Mononuclear cell (primary cell): ENCODE data around the gene MTTP. TPM values are rescaled to one million over a fixed set of nuclear protein-coding genes. Genes with fewer than 3 reads are reported as not detected.

Source experiments
- H3K27me3 ChIP-seq: 2 replicates; pipeline ENCODE4 v1.6.0; 2011; ENCODE audit warnings: low read length, control low read depth; ENCODE audit not compliant: insufficient read depth
- H3K4me1 ChIP-seq: 2 replicates; pipeline ENCODE4 v1.5.1; 2011; ENCODE audit warnings: mild to moderate bottlenecking, low read length, control low read depth; ENCODE audit not compliant: insufficient read depth
- H3K4me3 ChIP-seq: 2 replicates; pipeline ENCODE4 v1.5.1; 2011; ENCODE audit warnings: mild to moderate bottlenecking, low read length, moderate library complexity
- H3K9me3 ChIP-seq: 2 replicates; pipeline ENCODE4 v1.5.1; 2011; ENCODE audit warnings: low read depth, mild to moderate bottlenecking, control low read depth, low read length
- total RNA-seq: library from RNA; depleted of rRNA; stranded (reverse); fragments of >200 nt; gene quantifications from one replicate; pipeline ENCODE4 v1.2.3, GENCODE V29; 2012

Gene MTTP
- total RNA-seq, 1 donor: 0.63 TPM

DNA sequence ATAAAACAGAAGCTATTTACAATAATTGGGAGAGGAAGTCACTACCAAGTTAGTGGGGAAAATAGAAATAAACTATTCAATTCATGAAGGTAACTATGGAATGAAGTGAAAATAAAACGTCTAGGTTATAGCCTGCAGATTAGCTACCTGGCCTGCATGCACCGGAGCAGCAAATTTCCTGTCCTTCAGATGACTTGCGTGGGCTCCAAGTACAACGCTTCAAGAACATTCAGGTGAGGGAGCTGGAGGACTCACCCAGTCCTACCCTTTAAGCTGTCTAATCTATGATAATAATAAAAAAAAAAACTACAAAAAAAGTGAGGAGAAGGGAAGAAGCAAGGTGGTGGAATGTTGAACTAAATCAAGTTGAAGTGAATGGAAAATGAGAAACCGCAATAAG lies 69.8 kb downstream of the MTTP start:
- no peak overlapping the region for H3K4me3 ChIP-seq

DNA sequence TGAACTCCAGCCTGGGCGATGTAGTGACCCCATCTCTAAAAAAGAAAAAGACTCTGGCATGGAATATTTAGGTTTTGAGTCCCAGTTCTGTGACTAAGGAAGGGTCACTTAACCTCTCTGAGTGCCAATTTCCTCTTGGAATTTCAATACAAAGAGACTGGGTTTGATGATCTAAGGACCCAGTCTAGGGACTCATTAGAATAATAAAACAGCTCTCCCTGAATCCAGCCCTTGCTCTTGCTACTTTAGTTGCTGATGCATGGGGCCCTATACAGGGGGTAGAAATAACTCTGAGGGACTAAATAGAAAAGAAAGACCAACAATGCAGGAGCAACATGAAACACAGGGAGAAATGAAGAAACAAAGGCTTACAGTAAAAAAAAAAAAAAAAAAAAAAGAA lies 70.4 kb downstream of the MTTP start:
- H3K27me3 ChIP-seq: no peaks in the 10 kb centered on the region
- H3K4me3 ChIP-seq: no peak overlapping the region
- no peaks in the 10 kb centered on the region for H3K9me3 ChIP-seq
- H3K4me1 ChIP-seq: no peaks in the 10 kb centered on the region

More for the DNA sequence above, 69.8 kb downstream of the MTTP start:
- Histone ChIP-seq H3K27me3 (no peaks in the 10 kb centered on the region), H3K9me3 (no peaks in the 10 kb centered on the region), H3K4me1 (no peaks in the 10 kb centered on the region)

DNA sequence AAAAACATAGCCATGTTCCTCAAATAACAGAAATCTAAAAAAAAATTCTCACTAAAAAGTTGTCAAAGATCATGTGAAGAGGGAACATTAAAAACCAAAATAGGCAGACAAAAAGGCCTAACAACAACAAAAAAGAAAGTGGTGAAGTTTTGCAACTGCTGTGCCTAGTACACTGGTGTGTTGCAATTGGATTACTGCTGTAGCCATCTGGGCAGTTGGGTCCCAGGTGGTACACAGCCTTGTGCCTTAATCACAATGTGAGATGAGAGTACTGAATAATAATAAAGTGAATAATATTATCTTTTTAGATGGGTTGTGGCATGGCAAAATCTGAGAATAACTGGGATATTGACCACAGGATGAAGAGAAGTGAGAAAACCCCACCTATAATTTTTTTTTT lies 71.0 kb downstream of the MTTP start:
- Histone ChIP-seq H3K9me3 (no peaks in the 10 kb centered on the region), H3K4me1 (no peaks in the 10 kb centered on the region), H3K27me3 (no peaks in the 10 kb centered on the region), H3K4me3 (no peak overlapping the region)

DNA sequence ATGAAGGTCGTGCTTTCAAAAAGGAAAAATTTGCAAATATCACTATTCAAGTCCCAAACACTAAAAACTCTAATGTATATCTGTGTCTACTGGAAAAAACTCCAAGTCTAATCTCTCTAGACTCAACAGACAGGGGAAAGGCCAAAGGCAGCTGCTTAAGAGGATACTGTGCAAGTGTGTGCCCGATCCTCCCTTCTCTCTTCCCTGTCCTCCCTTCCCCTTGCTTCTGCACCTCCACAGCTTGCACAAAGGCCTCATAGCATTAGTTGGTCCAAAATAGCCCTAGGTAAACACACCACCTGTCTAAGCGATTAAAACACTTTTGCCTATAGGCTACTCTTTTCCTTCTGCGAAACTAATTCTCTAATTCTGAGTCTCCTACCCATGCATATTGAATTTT lies 72.4 kb downstream of the MTTP start:
- Histone ChIP-seq H3K27me3 (no peaks in the 10 kb centered on the region), H3K9me3 (no peaks in the 10 kb centered on the region)

DNA sequence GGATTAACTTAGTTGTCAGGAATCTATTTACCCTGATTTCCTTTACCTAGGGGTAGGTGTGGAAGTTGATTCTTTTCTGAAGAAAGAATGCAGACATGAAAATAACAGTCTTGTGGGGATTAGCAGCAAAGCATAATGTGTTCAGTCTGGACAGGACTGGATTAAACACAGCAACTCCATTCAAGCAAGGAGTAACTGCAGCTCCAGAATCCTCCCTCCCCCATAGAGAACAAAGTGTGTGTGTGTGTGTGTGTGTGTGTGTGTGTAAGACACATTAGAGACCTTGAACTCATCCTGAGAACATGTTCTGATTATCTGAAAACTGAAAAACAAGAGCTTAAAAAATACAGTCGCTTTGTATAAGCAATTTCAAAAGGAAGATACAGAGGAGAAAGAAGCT lies 73.7 kb downstream of the MTTP start:
- Histone ChIP-seq H3K9me3 (no peaks in the 10 kb centered on the region), H3K27me3 (no peaks in the 10 kb centered on the region), H3K4me3 (no peak overlapping the region), H3K4me1 (no peaks in the 10 kb centered on the region)

More for the DNA sequence above, 72.4 kb downstream of the MTTP start:
- H3K4me1 ChIP-seq: no peaks in the 10 kb centered on the region
- no peak overlapping the region for H3K4me3 ChIP-seq

DNA sequence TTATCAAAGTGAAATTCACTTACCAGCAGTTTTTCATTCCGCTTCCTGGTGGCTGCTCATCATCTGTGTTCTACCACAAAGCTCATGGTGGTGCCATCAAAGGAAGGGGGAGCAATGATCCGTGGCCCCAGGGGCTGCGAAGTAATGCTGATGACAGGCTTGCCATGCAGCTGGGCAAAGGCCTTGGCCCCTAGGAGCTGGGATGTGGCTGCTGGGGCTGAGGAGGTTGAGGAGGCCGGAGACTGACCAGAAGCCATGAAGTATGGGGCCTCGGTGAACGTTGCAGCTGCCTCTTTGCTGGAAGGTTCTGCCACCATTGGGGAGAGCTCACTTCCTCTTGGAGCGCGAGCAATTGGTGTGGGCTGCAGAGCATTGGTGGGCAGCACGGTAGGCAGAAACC lies 74.6 kb downstream of the MTTP start:
- no peaks in the 10 kb centered on the region for H3K9me3 ChIP-seq
- H3K27me3 ChIP-seq: no peaks in the 10 kb centered on the region
- H3K4me3 ChIP-seq: no peak overlapping the region
- no peaks in the 10 kb centered on the region for H3K4me1 ChIP-seq

DNA sequence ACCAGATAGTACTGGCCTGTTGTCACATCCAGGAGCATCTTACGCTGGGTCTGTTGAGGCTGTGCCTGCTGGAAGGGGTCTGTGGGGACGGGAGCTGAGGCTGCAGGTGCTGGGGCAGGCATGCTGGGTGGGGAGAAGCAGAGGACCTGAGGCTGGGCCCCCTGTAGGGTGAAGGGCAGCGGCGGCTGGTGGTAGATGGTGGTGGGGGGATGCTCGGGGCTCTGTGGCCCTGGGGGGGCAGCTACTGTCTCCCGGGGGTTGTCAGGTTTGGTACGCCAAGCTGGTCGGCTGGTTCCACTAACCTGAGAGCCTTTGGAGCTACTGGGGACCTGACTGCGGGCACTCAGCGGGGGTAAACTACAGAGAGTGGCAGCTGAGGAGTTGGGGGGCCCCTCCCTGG lies 75.2 kb downstream of the MTTP start:
- H3K4me1 ChIP-seq: no peaks in the 10 kb centered on the region
- no peak overlapping the region for H3K4me3 ChIP-seq
- no peaks in the 10 kb centered on the region for H3K27me3 ChIP-seq
- H3K9me3 ChIP-seq: no peaks in the 10 kb centered on the region

DNA sequence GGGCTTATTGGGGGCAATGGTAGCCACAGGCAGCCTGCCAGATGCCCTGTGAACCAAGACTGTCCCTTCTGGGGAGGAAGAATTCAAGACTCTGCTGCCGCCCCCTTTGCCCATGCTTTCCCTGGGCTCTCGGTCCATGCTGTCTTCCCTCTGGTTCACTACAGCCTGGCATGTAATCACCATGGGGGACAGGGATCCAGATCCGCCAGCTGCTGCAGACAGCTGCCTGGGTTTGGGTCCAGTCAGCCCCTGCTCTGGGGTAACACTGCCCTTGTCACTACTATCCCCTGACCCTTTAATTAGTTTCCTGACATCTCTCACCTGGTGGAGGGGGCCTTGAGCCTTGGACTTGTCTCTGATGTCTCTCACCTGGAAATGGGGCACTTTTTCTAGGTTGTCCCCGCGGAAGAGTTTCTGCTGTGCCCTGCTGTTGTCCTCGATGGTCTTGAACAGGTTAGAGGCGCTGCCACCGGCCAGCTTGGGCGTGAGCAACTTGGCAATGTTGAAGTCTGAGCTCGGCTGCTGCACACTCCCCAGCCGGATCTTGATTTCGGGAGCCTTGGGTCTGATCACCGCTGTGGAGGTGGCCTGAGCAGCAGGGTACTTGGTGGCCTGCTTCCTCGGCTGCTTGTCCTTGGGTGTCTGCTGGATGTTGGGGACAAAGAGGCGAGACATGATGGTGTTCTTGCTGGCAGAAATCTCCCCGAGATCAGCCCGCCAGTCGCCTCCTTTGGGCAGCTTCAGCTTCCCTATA lies 76.6 kb downstream of the MTTP start:
- Histone ChIP-seq H3K4me1 (no peaks in the 10 kb centered on the region), H3K4me3 (no peak overlapping the region), H3K9me3 (no peaks in the 10 kb centered on the region), H3K27me3 (no peaks in the 10 kb centered on the region)

DNA sequence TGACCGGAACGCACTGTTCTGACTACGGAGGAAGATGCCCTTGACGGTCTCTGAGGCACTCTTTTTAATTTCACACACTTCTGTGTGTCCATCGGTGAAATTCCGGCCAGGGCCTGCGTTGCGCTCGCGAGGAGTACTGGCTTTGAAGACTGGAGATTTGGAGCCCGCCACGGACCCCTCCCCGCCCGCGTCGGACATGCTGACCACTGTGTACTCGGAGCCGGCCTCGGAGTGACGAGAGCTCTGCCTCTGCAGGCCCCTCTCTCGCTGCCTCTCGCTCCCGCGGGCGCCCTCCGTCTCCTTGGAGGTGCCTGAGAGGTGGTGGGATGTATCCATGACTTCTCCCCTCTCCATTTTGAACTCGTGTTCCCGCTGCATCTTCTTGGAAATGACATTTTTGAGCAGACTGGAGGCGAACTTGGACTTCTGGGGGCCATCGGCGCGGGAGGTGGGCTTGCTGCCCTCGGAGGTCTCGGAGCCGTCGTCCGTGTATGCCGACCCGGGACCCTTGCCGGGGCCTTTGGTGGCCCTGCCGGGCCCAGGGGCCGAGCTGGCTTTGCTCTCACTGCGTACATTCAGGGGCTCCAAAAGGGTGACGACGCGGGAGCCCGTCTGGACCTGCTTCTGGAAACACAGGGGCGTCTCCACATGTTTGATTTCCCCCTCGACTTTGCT lies 77.3 kb downstream of the MTTP start:
- no peaks in the 10 kb centered on the region for H3K9me3 ChIP-seq
- no peaks in the 10 kb centered on the region for H3K27me3 ChIP-seq
- H3K4me1 ChIP-seq: no peaks in the 10 kb centered on the region
- no peak overlapping the region for H3K4me3 ChIP-seq

DNA sequence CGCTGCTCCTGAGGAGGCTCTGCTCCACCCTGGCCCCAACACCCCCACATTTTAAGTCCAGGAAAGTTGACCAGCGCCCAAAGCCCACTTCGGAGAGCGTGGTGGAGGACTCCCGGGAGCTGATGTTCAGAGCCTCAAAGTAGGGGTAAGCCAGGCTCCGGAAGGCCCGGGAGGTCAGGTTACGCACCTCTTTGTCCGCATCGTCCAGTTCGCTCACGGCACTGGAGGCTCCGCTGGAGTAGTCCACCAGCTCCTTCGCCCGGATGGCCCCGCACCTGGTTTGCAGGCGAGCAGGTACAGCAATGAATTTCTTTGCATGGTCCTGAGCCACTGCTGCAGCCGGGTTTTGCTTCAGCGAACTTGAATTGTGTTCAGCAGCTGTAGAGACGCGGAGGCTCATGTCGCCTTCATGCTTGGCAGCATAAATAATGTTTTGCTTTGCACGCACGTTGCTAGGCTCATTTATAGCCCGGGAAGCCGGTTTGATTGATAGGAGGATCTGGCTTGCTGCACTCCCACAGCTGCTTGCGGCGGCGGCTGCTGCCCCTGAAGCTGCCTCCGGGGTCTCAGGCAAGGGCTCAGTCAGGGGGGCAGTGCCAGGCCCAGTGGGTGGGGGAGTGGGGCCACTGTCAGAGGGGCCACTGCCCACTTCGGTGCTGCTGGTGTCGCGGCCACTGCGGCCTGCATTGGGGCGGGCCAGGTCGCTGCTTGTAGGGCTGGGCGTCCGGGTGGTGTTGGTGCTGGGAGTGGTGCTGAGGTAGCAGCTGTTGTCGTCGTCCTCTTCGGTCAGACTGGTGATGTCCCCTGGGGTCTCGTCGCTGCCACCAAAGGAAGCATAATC lies 78.2 kb downstream of the MTTP start:
- Histone ChIP-seq H3K4me1 (no peaks in the 10 kb centered on the region), H3K27me3 (no peaks in the 10 kb centered on the region), H3K9me3 (no peaks in the 10 kb centered on the region), H3K4me3 (no peak overlapping the region)

DNA sequence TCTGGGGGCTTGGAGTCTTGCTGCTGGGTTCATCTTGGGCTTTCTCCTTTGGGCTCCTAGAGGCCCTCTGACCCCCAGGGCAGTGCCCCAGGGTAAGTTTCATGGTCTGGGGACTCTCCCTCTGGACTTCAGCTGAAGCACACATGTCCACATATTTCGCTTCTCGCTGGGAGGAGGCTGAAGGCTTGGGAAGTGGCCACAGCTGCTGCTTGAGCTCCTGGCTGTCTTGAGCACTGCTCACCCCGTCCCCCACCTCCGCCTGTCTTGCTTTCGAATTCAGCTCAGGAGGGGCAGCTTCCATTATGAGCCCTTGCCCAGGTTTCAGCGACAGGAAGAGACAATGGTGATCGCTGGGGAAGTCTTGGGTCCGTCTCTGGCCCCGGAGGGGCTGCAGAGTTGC lies 79.3 kb downstream of the MTTP start:
- Histone ChIP-seq H3K4me3 (no peak overlapping the region), H3K4me1 (no peaks in the 10 kb centered on the region), H3K27me3 (no peaks in the 10 kb centered on the region), H3K9me3 (no peaks in the 10 kb centered on the region)

DNA sequence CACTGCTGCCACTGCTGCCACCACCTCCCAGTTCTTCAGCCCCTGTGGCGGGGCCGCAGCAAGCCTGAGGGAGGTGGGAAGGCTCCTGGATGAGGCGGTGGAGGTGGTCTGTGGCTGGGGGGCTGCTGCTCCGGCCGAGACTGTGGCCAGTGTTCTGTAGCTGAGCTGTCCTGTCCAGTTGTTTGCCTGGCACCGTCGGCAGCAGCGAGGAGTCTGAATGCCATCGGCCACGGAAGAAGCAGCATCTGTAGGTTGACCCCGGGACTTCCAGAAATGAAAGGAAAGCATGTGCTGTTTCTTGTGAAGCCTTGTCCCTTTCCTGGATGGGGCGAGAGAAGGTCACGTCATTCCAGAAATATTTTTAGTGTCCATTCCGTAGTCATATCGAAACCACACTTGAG lies 79.7 kb downstream of the MTTP start:
- H3K4me3 ChIP-seq: no peak overlapping the region
- no peaks in the 10 kb centered on the region for H3K9me3 ChIP-seq
- no peaks in the 10 kb centered on the region for H3K27me3 ChIP-seq
- H3K4me1 ChIP-seq: no peaks in the 10 kb centered on the region

DNA sequence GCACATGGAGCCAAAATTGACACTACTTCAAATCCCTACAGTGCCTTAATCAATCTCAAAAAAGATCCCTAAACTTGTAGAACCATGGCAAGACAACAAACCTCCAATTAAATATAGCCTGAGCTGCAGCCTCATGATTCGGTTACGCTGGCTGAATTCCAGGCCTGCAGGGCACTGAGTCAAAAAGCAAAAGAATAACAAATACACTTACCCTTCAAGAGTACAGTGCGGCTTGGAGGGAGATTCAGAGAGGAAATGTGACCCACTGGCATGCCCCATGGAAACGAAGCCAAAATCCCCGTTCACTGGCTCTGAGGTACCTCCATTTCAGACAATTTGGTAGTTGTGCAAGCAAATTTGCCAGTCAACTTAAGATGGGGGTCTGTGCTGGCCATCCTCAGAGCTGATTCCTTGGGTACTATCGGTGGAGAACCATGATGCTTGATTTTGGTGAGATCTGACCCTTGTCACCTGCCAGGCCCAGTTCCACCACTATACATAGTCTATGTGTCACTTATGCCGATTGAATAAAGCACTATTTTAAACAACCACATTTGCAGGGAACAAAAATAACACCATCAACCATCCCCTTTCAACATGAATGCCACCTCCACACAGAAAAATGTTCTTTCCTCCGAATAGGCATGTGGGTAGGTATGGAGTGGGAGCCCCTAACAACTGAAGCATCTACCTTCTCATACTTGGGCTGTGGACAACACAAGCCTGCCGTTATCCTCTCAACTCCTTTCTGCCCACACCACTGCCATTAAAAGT lies 80.9 kb downstream of the MTTP start:
- Histone ChIP-seq H3K4me1 (no peaks in the 10 kb centered on the region), H3K9me3 (no peaks in the 10 kb centered on the region)

DNA sequence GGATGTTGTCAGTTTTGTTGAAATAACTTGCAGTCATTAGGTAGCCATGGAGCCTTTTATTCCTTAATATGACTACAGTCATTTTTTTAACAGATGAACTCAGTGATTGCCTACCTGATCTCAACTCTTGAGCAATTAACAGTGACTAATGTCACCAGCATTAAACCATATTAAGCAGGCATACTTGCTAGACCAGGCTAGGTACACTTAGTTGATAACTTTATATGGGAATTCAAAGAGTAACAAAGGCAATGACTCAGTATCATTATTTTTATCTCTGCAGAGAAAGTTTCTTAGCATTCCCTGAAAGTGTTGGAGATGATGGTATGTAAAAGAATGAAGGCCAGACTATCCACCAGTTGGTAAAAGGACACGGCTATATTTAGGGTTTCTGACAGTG lies 83.2 kb downstream of the MTTP start, which contains the start of gene C4orf54:
Gene C4orf54, minus strand, starts transcription at position 31 of the 400 bp plus-strand sequence. CDS start 3,180 bp downstream, outside the sequence.
- H3K9me3 ChIP-seq: no peaks in the 10 kb centered on the region
- H3K4me1 ChIP-seq: no peaks in the 10 kb centered on the region
- H3K4me3 ChIP-seq: no peak within 1 kb of the TSS
- no peaks in the 10 kb centered on the region for H3K27me3 ChIP-seq

More for the DNA sequence above, 80.9 kb downstream of the MTTP start:
- no peaks in the 10 kb centered on the region for H3K27me3 ChIP-seq
- no peak overlapping the region for H3K4me3 ChIP-seq
